Motor neuron (in vitro differentiated cells): ENCODE results near the gene THSD7B. TPM values are rescaled to one million over a fixed set of nuclear protein-coding genes. Genes with fewer than 3 reads are reported as not detected.
A peak's percentile ranks its signal among the peaks of the same experiment; 100 is the strongest.

Experiments
- ATAC-seq, 8 experiments: fragments of 200-7000 bp; cut with Tn5 transposase; replicated peaks in 6 of 8; 2 replicates each; pipeline ENCODE4 v1.8.0; 2021; ENCODE audit warnings: mild to moderate bottlenecking in 8 of 8, moderate library complexity in 8 of 8
- H3K27ac ChIP-seq, 2 donors: fragments of 250-450 bp; sonication (Bioruptor Pico); 2 replicates each; pipeline ENCODE4 v1.9.0; 2021; ENCODE audit warnings: antibody characterized with exemption in 2 of 2, mild to moderate bottlenecking in 2 of 2, moderate library complexity in 1 of 2
- H3K4me1 ChIP-seq, 2 donors: fragments of 250-450 bp; sonication (Bioruptor Pico); replicated peaks in 1 of 2; 2 replicates each; pipeline ENCODE4 v1.6.1; 2021; ENCODE audit warnings: antibody characterized with exemption in 2 of 2, mild to moderate bottlenecking in 2 of 2, moderate library complexity in 1 of 2
- H3K4me3 ChIP-seq, 5 donors: fragments of 250-450 bp; sonication (Bioruptor Pico); 2 replicates each; pipeline ENCODE4 v1.9.0; 2021; ENCODE audit warnings: antibody characterized with exemption in 5 of 5, mild to moderate bottlenecking in 5 of 5, moderate library complexity in 4 of 5
- WGBS, 10 experiments: fragments of 450-650 bp; shearing (Covaris generic); methylation state at CpG; one replicate each; pipeline ENCODE4 v1.0.0; 2022; 5-methylcytosine and 5-hydroxymethylcytosine counted together
- in situ Hi-C, 9 experiments: fragments of 400-800 bp; cut with MboI; loops; one replicate each; pipeline ENCODE4 v1.15.0; 2021; ENCODE audit warnings: low sequenced_read_pairs in 9 of 9, low pct_unique_long_range_greater_than_20kb in 2 of 9; ENCODE audit not compliant: unreplicated experiment in 9 of 9
- total RNA-seq, 8 experiments: library from RNA; unstranded; fragments of 300-600 nt; gene quantifications; 2 replicates each; pipeline versions ENCODE4 v1.2.3 to v1.2.4, GENCODE V29; 2022

THSD7B gene
- total RNA-seq, 8 experiments from 2014 or later, result 0.13 to 1.4 (median 0.31) TPM

DNA sequence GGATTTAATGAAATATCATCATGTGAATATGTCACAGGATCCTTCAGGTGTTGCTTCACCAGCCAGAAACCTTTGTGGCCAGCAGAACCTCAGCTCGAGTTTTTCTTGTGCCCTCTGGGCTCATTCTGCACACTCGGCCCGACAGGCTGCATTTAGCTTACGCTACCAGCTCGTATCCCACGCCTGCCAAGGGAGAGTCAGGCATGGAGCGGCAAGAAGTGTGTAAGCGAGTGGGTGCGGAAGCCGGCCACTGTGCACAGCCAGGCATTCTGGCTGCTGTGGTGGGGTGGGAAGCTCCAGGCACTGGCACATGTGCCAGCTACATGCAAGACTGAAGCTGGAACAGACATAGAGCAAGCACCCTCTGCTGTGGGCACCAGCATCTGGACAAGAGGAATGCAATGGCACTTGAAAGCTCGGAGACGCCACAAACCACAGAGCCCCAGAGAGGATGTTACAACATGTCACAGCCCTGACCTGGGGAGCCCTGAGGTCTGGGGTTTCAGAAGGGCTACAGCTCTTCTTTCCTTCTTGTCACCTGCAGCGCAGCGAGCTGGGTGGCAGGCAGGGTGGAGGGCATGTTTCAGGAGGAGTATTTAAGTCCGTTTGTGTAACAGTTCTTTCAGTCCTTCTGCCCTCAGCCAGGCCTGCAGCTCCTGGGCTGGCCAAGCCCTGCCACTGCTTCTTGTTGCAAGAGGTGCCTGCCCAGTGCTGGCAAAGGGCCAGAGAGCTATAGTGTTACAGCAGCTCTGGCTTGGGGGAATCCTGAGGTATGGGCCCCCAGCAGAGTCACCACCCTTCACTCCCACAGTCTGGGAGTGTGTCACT is 941.7 kb downstream of the THSD7B start:
- WGBS, 10 experiments, result 17 to 100% (median 81%) methylated on average over 2 to 9 of the region's 15 CpGs; no CpG with 5 or more reads in 3 of the 10 experiments
- Histone ChIP-seq H3K4me1 (no peaks in the 10 kb centered on the region), H3K27ac (no peak overlapping the region), H3K4me3 (no peak overlapping the region)
- peak in 2 of 8 experiments; percentile 46 to 70 for ATAC-seq
- in situ Hi-C loops, result no loop called here

DNA sequence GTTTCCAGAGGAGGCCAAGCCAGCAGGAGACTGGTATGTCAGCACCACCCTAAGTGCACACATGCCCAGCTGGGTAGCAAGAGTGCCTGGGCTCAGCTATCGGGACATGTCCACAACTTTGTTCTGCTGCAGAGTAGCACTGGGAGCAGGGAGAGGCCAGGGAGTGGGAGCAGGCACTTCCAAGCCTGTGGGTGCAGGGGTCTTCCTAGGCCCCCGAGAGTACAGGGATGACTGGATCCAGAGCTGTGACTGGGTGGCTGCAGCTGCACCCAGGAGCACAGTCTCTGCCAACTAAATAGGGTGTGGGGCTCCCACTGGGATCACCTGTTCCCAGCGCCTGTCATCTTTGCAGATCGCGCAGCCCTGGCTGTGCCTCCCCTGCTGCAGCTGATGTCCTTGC is 943.0 kb downstream of the THSD7B start:
- WGBS, 10 experiments, result 54 to 69% (median 67%) methylated on average over 1 to 3 of the region's 5 CpGs; no CpG with 5 or more reads in 7 of the 10 experiments
- in situ Hi-C loops, result no loop called here
- Histone ChIP-seq H3K27ac (no peak overlapping the region), H3K4me1 (no peaks in the 10 kb centered on the region), H3K4me3 (no peak overlapping the region)
- no peak for ATAC-seq

- H3K4me1 ChIP-seq, result no peaks in the 10 kb centered on the region
- ATAC-seq, result no peak
- 60 to 100% (median 87%) methylated on average over 1 to 6 of the region's 17 CpGs; no CpG with 5 or more reads in 6 of the 10 experiments for WGBS, 10 experiments
- in situ Hi-C loops, result no loop called here
- no peak overlapping the region for H3K27ac ChIP-seq
- no peak overlapping the region for H3K4me3 ChIP-seq
Observed at GRCh38 chr2:137715731-137716191, 950.4 kb downstream of the THSD7B start.

DNA sequence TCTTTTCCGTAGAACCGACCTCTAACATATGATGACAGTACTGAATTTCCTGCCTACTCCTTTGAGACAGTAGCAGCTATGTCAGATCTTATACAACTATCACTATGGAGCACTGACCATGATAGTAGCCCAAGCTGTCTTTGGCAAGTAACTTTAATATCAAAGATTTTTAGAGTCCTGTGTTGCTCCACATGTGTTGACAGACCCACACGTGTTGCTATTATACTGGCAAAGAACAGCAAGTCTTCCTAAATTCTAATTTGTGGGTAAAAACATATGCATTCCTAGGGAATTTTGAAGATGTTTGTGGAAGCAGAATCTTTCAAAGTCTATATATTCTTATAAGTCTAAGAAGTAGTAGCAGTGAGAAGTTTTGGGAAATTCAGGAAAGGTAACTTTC is 953.4 kb downstream of the THSD7B start:
- WGBS, 10 experiments, result 12 to 100% (median 80%) methylated on average over 1 to 3 of the region's 3 CpGs; no CpG with 5 or more reads in 4 of the 10 experiments
- ATAC-seq, result no peak

GRCh38 chr2:137721733-137722132 is 956.4 kb downstream of the THSD7B start:
- no peaks in the 10 kb centered on the region for H3K4me1 ChIP-seq
- 38 to 100% (median 85%) methylated on average over 1 of the region's 1 CpG; no CpG with 5 or more reads in 2 of the 10 experiments for WGBS, 10 experiments
- in situ Hi-C loops, result no loop called here
- H3K4me3 ChIP-seq, result no peak overlapping the region
- no peak for ATAC-seq
- no peak overlapping the region for H3K27ac ChIP-seq

More for the DNA sequence above, 953.4 kb downstream of the THSD7B start:
- in situ Hi-C loops, result no loop called here
- Histone ChIP-seq H3K4me1 (no peaks in the 10 kb centered on the region), H3K27ac (no peak overlapping the region), H3K4me3 (no peak overlapping the region)

DNA sequence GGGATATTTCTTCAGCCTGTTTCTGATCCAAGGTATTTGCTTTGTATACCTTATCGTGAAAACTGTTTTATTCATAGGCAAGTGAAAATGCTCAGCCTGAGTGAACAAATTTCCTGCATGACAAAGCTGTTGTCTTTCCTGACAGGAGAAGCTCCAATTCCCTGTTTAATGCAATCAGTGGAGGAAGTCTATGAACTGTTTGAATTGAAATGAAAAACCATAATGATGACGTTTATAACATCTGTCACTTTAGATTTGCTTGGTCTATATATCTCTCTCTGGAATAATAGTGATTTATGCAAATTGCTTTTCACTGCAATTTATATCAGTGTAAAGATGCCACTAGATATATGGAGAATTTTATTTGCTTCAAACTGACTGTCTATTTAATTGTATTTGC is 959.6 kb downstream of the THSD7B start:
- no peak overlapping the region for H3K27ac ChIP-seq
- in situ Hi-C loops, result no loop called here
- 0 to 100% (median 38%) methylated on average over 1 to 2 of the region's 2 CpGs for WGBS, 10 experiments
- ATAC-seq, result no peak
- H3K4me3 ChIP-seq, result no peak overlapping the region
- no peaks in the 10 kb centered on the region for H3K4me1 ChIP-seq
